HG03175 (cell line): Measurements from ENCODE around the gene EMC8.
A peak's percentile ranks its signal among the peaks of the same experiment; 100 is the strongest.

Experiments used
- ATAC-seq: cut with Tn5 transposase; IDR thresholded peaks from one replicate; pipeline ENCODE4 v1.9.1; 2021; ENCODE audit warnings: mild to moderate bottlenecking, moderate library complexity; ENCODE audit not compliant: unreplicated experiment

EMC8 gene

GRCh38 chr16:85759136-85759535 lies 40.2 kb downstream of the EMC8 start:
- no peak for ATAC-seq

- peak; percentile 27 for ATAC-seq
Observed at GRCh38 chr16:85757341-85757822, 42.0 kb downstream of the EMC8 start.

- peak; percentile 47 for ATAC-seq
Observed at GRCh38 chr16:85755929-85756768, 43.2 kb downstream of the EMC8 start.

GRCh38 chr16:85754413-85754812 lies 44.9 kb downstream of the EMC8 start:
- ATAC-seq, result no peak

- ATAC-seq, result no peak
Observed at GRCh38 chr16:85753976-85754375, 45.4 kb downstream of the EMC8 start.

GRCh38 chr16:85753559-85753958 lies 45.8 kb downstream of the EMC8 start:
- no peak for ATAC-seq

- ATAC-seq, result no peak
Observed at GRCh38 chr16:85752511-85753420, 46.6 kb downstream of the EMC8 start.

GRCh38 chr16:85751698-85752501 lies 47.4 kb downstream of the EMC8 start:
- no peak for ATAC-seq

- ATAC-seq, result no peak
Observed at GRCh38 chr16:85750827-85751697, 48.3 kb downstream of the EMC8 start, which contains the start of gene C16orf74. C16orf74 (minus strand) TSS chr16:85751096; CDS start chr16:85735217, 15,879 bp downstream.

GRCh38 chr16:85750146-85750826 lies 49.1 kb downstream of the EMC8 start:
- no peak for ATAC-seq

GRCh38 chr16:85749771-85750145 lies 49.6 kb downstream of the EMC8 start:
- no peak for ATAC-seq

- no peak for ATAC-seq
Observed at GRCh38 chr16:85746460-85747215, 52.7 kb downstream of the EMC8 start.

GRCh38 chr16:85738923-85739715 lies 60.2 kb downstream of the EMC8 start:
- ATAC-seq, result no peak

- ATAC-seq, result no peak
Observed at GRCh38 chr16:85736921-85737320, 62.4 kb downstream of the EMC8 start.

- no peak for ATAC-seq
Observed at GRCh38 chr16:85735946-85736345, 63.4 kb downstream of the EMC8 start.

GRCh38 chr16:85735225-85735635 lies 64.1 kb downstream of the EMC8 start:
- ATAC-seq, result peak; percentile 80

- no peak for ATAC-seq
Observed at GRCh38 chr16:85734311-85735017, 64.9 kb downstream of the EMC8 start.
